ENCODE measurements around the gene NPTN.

DNA sequence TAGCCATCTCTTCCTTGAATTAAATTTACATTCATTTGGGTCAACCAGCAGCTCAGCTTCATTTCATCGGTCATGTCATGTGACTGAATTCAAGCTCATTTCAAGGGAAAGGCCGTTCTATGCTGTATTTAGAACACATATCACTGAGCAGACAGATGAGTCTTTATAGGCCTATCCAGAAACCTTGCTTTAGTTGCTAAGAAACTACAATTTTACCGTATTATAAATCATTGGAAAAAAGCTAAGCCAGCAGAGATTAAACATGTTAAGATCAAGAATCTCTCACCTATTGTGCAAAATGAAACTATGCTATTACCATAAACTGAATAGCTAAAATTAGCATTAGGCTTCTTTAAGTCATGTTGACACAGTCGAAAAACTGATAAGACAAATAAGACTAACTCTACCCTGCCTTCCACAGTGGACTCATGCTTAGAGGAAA is 2.2 kb downstream of the NPTN start:
- TF ChIP-seq, protein P1, sequence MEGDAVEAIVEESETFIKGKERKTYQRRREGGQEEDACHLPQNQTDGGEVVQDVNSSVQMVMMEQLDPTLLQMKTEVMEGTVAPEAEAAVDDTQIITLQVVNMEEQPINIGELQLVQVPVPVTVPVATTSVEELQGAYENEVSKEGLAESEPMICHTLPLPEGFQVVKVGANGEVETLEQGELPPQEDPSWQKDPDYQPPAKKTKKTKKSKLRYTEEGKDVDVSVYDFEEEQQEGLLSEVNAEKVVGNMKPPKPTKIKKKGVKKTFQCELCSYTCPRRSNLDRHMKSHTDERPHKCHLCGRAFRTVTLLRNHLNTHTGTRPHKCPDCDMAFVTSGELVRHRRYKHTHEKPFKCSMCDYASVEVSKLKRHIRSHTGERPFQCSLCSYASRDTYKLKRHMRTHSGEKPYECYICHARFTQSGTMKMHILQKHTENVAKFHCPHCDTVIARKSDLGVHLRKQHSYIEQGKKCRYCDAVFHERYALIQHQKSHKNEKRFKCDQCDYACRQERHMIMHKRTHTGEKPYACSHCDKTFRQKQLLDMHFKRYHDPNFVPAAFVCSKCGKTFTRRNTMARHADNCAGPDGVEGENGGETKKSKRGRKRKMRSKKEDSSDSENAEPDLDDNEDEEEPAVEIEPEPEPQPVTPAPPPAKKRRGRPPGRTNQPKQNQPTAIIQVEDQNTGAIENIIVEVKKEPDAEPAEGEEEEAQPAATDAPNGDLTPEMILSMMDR (IDR thresholded peaks at IDR 0.05): no peak
- no peak for TF ChIP-seq POLR2A (IDR thresholded peaks at IDR 0.05)
